OCI-LY7 (cell line): ENCODE data around the gene SCN4B. TPM values are rescaled to one million over a fixed set of nuclear protein-coding genes. Genes with fewer than 3 reads are reported as not detected.

ENCODE experiments used
- BruUV-seq: library from RNA; stranded (reverse); fragments of 400-500 nt; replicated peaks from 2 replicates; lab custom pipeline; 2021; lab: Mats Ljungman, UMichigan
- CTCF ChIA-PET: fragments of 300-600 bp; sonication (Branson Sonifier 250); formaldehyde crosslinking; loops from one replicate; lab custom pipeline; 2022; ENCODE audit warnings: antibody characterized with exemption; ENCODE audit not compliant: unreplicated experiment; lab: Charles Lee
- POLR2A ChIA-PET: fragments of 300-600 bp; sonication (Branson Sonifier 250); formaldehyde crosslinking; loops from one replicate; lab custom pipeline; 2022; ENCODE audit warnings: antibody characterized with exemption; lab: Charles Lee
- DNase-seq: peaks from one replicate; pipeline ENCODE4 v3.0.0-alpha.2; 2015; ENCODE audit warnings: low spot score
- H2AFZ ChIP-seq: fragments of 200-600 bp; sonication (generic), shearing (Covaris generic); 2 replicates; pipeline ENCODE4 v1.6.1; 2014; ENCODE audit warnings: mild to moderate bottlenecking, antibody characterized with exemption, low read length, moderate library complexity
- H3K27ac ChIP-seq: fragments of 200-600 bp; sonication (generic); 2 replicates; pipeline ENCODE4 v1.5.1; 2014; ENCODE audit warnings: mixed run types, low read depth, mild to moderate bottlenecking, moderate library complexity, low read length, inconsistent platforms; ENCODE audit not compliant: poor library complexity, severe bottlenecking
- H3K36me3 ChIP-seq: fragments of 200-600 bp; sonication (generic); 2 replicates; pipeline ENCODE4 v1.6.1; 2014; ENCODE audit warnings: mild to moderate bottlenecking, antibody characterized with exemption, low read length, moderate library complexity, mixed read lengths; ENCODE audit not compliant: insufficient read depth
- H3K4me1 ChIP-seq: fragments of 200-600 bp; sonication (generic); 2 replicates; pipeline ENCODE4 v1.5.1; 2014; ENCODE audit warnings: mild to moderate bottlenecking, low read length; ENCODE audit not compliant: insufficient read depth, poor library complexity, severe bottlenecking
- H3K4me2 ChIP-seq: fragments of 200-600 bp; sonication (generic); 2 replicates; pipeline ENCODE4 v1.6.1; 2014; ENCODE audit warnings: mild to moderate bottlenecking, low read length
- H3K4me3 ChIP-seq: fragments of 200-600 bp; sonication (generic); 2 replicates; pipeline ENCODE4 v1.5.1; 2014; ENCODE audit warnings: mild to moderate bottlenecking, low read depth, low read length; ENCODE audit not compliant: poor library complexity, severe bottlenecking
- H3K79me2 ChIP-seq: fragments of 200-600 bp; sonication (generic); 2 replicates; pipeline ENCODE4 v1.6.1; 2016; ENCODE audit warnings: low read depth, mild to moderate bottlenecking, low read length, moderate library complexity, mixed read lengths; ENCODE audit not compliant: insufficient read depth
- H3K9me2 ChIP-seq: fragments of 200-600 bp; sonication (generic); 2 replicates; pipeline ENCODE4 v1.6.1; 2016; ENCODE audit warnings: mild to moderate bottlenecking, low read length, mixed read lengths; ENCODE audit not compliant: insufficient read depth
- H3K9me3 ChIP-seq: fragments of 200-600 bp; sonication (generic); 2 replicates; pipeline ENCODE4 v1.6.1; 2014; ENCODE audit warnings: mild to moderate bottlenecking, mixed run types, low read length, mixed read lengths
- H4K20me1 ChIP-seq: fragments of 200-600 bp; sonication (generic); 2 replicates; pipeline ENCODE4 v1.6.1; 2014; ENCODE audit warnings: mild to moderate bottlenecking, antibody characterized with exemption, low read length, moderate library complexity, mixed read lengths; ENCODE audit not compliant: insufficient read depth
- CTCF ChIP-seq: fragments of 200-600 bp; sonication (generic); conservative IDR thresholded peaks from 2 replicates; pipeline ENCODE4 v1.5.1; 2014; ENCODE audit warnings: mild to moderate bottlenecking, antibody characterized with exemption, low read length, moderate library complexity, mixed read lengths
- EZH2phosphoT487 ChIP-seq: fragments of 200-600 bp; sonication (generic); IDR thresholded peaks from 2 replicates; pipeline ENCODE4 v1.6.1; 2018; ENCODE audit warnings: low read depth, borderline replicate concordance, mild to moderate bottlenecking, mixed run types, antibody characterized with exemption, low read length, moderate library complexity, mixed read lengths
- intact Hi-C: fragments of 100-400 bp; cut with micrococcal nuclease; formaldehyde crosslinking; loops from one replicate; pipeline ENCODE4 v1.10.0; 2022; ENCODE audit not compliant: unreplicated experiment
- total RNA-seq, 2 experiments: library from RNA; depleted of rRNA in 1 of 2; stranded (reverse); fragments of >200 nt in 1 of 2; shearing (Covaris generic) in 1 of 2; gene quantifications; 2 replicates each; pipeline ENCODE4 v1.2.3, GENCODE V29; 2014 to 2022

The SCN4B gene
- total RNA-seq, 2 experiments from 2014 or later: not detected

GRCh38 chr11:118109231-118109630, 43.4 kb downstream of the SCN4B start:
- POLR2A ChIA-PET: no interaction called here
- DNase-seq: no peak
- no peaks in the 10 kb centered on the region for H3K9me2 ChIP-seq

GRCh38 chr11:118108513-118108912, 44.1 kb downstream of the SCN4B start:
- no peaks in the 10 kb centered on the region for H3K79me2 ChIP-seq
- BruUV-seq: no TSS peak
- TF ChIP-seq EZH2phosphoT487 (no peak), CTCF (no peak)
- no peaks in the 10 kb centered on the region for H3K9me2 ChIP-seq
- H3K4me3 ChIP-seq: no peak overlapping the region
- CTCF ChIA-PET: no interaction called here
- H2AFZ ChIP-seq: no peak overlapping the region
- H3K27ac ChIP-seq: no peak overlapping the region
- H3K4me2 ChIP-seq: no peak overlapping the region
- POLR2A ChIA-PET: no interaction called here
- H3K4me1 ChIP-seq: no peaks in the 10 kb centered on the region
- DNase-seq: no peak
- H4K20me1 ChIP-seq: no peaks in the 10 kb centered on the region
- H3K36me3 ChIP-seq: no peaks in the 10 kb centered on the region
- H3K9me3 ChIP-seq: no peaks in the 10 kb centered on the region
- intact Hi-C loops: no loop called here

More at GRCh38 chr11:118109231-118109630, 43.4 kb downstream of the SCN4B start:
- H3K4me1 ChIP-seq: no peaks in the 10 kb centered on the region
- no peak overlapping the region for H3K27ac ChIP-seq
- TF ChIP-seq CTCF: no peak
- TF ChIP-seq EZH2phosphoT487: no peak
- no TSS peak for BruUV-seq
- H3K9me3 ChIP-seq: no peaks in the 10 kb centered on the region
- no peak overlapping the region for H3K4me3 ChIP-seq
- no peaks in the 10 kb centered on the region for H4K20me1 ChIP-seq
- H3K36me3 ChIP-seq: no peaks in the 10 kb centered on the region
- CTCF ChIA-PET: no interaction called here
- intact Hi-C loops: no loop called here
- no peak overlapping the region for H2AFZ ChIP-seq
- no peak overlapping the region for H3K4me2 ChIP-seq
- no peaks in the 10 kb centered on the region for H3K79me2 ChIP-seq

GRCh38 chr11:118106789-118107335, 45.8 kb downstream of the SCN4B start:
- ChIA-PET CTCF (no interaction called here), POLR2A (no interaction called here)
- intact Hi-C loops: no loop called here
- H3K4me1 ChIP-seq: no peaks in the 10 kb centered on the region
- no peaks in the 10 kb centered on the region for H3K9me2 ChIP-seq
- no TSS peak for BruUV-seq
- no peak overlapping the region for H3K4me3 ChIP-seq
- H3K79me2 ChIP-seq: no peaks in the 10 kb centered on the region
- no peak for TF ChIP-seq CTCF
- no peak for TF ChIP-seq EZH2phosphoT487
- H3K4me2 ChIP-seq: no peak overlapping the region
- DNase-seq: no peak
- H4K20me1 ChIP-seq: no peaks in the 10 kb centered on the region
- H2AFZ ChIP-seq: no peak overlapping the region
- H3K9me3 ChIP-seq: no peaks in the 10 kb centered on the region
- no peaks in the 10 kb centered on the region for H3K36me3 ChIP-seq
- no peak overlapping the region for H3K27ac ChIP-seq
